ENCODE measurements around the gene ARHGAP23. TPM values are rescaled to one million over a fixed set of nuclear protein-coding genes. Genes with fewer than 3 reads are reported as not detected.

The ARHGAP23 gene
- total RNA-seq, 1 experiment from 2014 or later = 97.9 TPM

DNA sequence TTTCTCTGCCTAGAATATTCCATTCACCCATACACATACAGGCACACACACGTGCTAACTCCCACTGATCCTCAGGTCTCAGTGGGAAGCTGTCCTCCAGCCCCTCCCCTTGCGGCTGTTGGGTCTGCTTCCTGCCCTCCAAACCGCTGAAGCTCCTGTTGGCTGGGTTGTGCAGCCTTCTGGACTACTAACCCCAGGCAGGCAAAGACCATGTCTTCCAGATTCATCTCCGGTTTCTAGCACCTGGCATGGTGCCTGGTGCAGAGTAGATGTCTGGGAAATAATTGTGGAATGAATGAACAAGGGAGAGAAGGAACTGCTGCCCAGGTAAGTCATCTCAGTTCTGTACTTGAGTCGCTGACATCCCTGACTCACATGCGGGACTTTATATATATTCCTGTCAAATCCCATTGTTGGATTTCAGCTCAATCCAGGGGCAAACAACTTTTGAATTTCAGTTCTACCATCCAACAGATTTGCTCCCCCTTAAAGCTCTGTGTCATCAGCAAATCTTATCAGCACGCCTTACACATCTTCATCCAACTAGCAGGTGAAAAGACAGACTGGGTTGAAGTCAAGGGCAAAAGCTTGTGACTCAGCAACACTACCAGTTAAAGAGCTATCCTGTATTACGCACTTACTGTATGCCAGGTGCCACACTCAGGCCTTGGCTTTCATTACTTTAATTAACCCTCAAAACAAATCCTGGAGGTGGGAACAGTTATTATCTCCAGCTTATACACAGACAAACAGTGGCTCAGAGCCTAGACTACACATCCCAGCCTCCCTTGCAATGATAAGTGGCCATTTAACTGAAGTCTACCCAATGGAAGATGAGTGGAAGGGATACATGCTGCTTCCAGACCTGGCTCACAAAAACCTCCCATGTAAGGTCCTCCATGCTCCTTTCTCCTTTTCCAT, 126.4 kb downstream of the ARHGAP23 start:
- Histone ChIP-seq H3K56ac (ENCODE audit: insufficient read length, low read depth, low read length) (no peak overlapping the region), H4K91ac (ENCODE audit: insufficient read length, low read depth, low read length) (no peak overlapping the region), H4K8ac (replicated peaks; ENCODE audit: insufficient read length, low read depth, low read length) (no peak overlapping the region), H3K79me1 (ENCODE audit: insufficient read depth, low read depth, low read length, poor library complexity, severe bottlenecking) (no peaks in the 10 kb centered on the region), H2BK20ac (ENCODE audit: low read depth, low read length, poor library complexity, severe bottlenecking) (no peak overlapping the region), H2BK15ac (ENCODE audit: low read depth, low read length) (no peak overlapping the region), H3K4ac (ENCODE audit: low read depth, low read length) (no peak overlapping the region), H3K23me2 (ENCODE audit: insufficient read length, low read depth, low read length, poor library complexity, severe bottlenecking) (peaks cover 12% of the 10 kb centered on the region), H3K27ac (ENCODE audit: insufficient read length, low read depth, low read length) (no peak overlapping the region), H4K5ac (ENCODE audit: insufficient read length, low read depth, low read length) (no peak overlapping the region), H3K4me1 (ENCODE audit: insufficient read depth, low read length) (no peaks in the 10 kb centered on the region), H3K9ac (ENCODE audit: extremely low read depth, insufficient read length, low read length) (no peak overlapping the region), H3K14ac (ENCODE audit: insufficient read depth, low read length) (no peak overlapping the region), H2BK120ac (ENCODE audit: low read depth, low read length, poor library complexity, severe bottlenecking) (no peak overlapping the region), H2AK5ac (ENCODE audit: insufficient read length, low read length) (no peak overlapping the region), H3K4me2 (ENCODE audit: insufficient read depth, insufficient read length, low read length) (no peak overlapping the region), H3K18ac (ENCODE audit: insufficient read length, low read depth, low read length) (no peak overlapping the region), H3T11ph (ENCODE audit: low read length) (no peak overlapping the region), H3K23ac (ENCODE audit: insufficient read length, low read depth, low read length) (no peak overlapping the region), H2AFZ (ENCODE audit: low read length) (no peak overlapping the region), H4K20me1 (ENCODE audit: control insufficient read depth, insufficient read depth, insufficient read length) (peaks cover 2% of the 10 kb centered on the region), H3K79me2 (ENCODE audit: insufficient read depth, low read length) (no peaks in the 10 kb centered on the region), H3K27me3 (ENCODE audit: insufficient read depth, low read length) (peaks cover 6% of the 10 kb centered on the region; the same call in 1 of the 2 replicates), H2BK12ac (ENCODE audit: insufficient read length, low read depth, low read length) (no peak overlapping the region), H2BK5ac (ENCODE audit: insufficient read length, low read length) (no peak overlapping the region), H3K9me3 (ENCODE audit: control insufficient read depth, low read depth, low read length) (no peaks in the 10 kb centered on the region)
- H3K27ac Mint-ChIP-seq = no peak overlapping the region
- peaks cover 0 to 8% (median 0%) of the 10 kb centered on the region in 3 experiments; a peak in 3 of 7 replicates for H3K36me3 Mint-ChIP-seq (ENCODE audit: insufficient read depth in 1 of 3, low read depth in 3 of 3)
- no peaks in the 10 kb centered on the region for H3K9me3 Mint-ChIP-seq
- peaks cover 14 to 18% of the 10 kb centered on the region in 2 experiments for H3K4me1 Mint-ChIP-seq
- peaks cover 54% of the 10 kb centered on the region for H3K27me3 Mint-ChIP-seq (ENCODE audit: low read depth)
- DNase-seq = no peak
- TF ChIP-seq, protein P1, sequence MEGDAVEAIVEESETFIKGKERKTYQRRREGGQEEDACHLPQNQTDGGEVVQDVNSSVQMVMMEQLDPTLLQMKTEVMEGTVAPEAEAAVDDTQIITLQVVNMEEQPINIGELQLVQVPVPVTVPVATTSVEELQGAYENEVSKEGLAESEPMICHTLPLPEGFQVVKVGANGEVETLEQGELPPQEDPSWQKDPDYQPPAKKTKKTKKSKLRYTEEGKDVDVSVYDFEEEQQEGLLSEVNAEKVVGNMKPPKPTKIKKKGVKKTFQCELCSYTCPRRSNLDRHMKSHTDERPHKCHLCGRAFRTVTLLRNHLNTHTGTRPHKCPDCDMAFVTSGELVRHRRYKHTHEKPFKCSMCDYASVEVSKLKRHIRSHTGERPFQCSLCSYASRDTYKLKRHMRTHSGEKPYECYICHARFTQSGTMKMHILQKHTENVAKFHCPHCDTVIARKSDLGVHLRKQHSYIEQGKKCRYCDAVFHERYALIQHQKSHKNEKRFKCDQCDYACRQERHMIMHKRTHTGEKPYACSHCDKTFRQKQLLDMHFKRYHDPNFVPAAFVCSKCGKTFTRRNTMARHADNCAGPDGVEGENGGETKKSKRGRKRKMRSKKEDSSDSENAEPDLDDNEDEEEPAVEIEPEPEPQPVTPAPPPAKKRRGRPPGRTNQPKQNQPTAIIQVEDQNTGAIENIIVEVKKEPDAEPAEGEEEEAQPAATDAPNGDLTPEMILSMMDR (conservative IDR thresholded peaks at IDR 0.05) = no peak
- WGBS (ENCODE audit: extremely low coverage, insufficient read length, low lambda C conversion rate) = no CpG with 5 or more reads among the region's 8 CpGs
- no peak overlapping the region for H3K4me3 Mint-ChIP-seq
